ENCODE data around the gene APC.

DNA sequence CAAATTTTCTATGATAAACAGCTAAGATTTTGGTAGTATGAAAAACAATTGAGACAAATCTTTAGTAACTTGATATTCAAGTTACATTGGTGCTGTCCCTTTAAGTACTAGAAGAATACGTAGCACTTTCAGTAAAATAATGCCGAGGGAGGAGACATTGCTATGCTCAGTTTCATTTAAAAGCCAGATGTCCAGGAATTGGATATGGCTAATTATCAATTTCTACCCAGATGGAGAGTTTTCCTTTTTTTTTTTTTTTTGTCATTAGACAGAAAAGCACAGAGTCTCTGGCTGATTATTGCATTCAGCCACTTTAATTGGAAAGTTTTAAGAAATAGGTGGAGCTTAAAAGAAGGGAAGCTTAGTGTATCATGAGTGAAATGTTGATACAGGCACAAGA is 40.4 kb upstream of the APC start:
- TF ChIP-seq GATAD1 (CRISPR knock-in tag; IDR thresholded peaks at IDR 0.05) (no peak), HDAC2 (CRISPR knock-in tag; IDR thresholded peaks at IDR 0.05) (no peak), CTCF (CRISPR knock-in tag; IDR thresholded peaks at IDR 0.05) (no peak), ZSCAN20 (CRISPR knock-in tag; IDR thresholded peaks at IDR 0.05; ENCODE audit: borderline replicate concordance) (no peak), ZNF652 (CRISPR knock-in tag; IDR thresholded peaks at IDR 0.05; ENCODE audit: borderline replicate concordance, low read depth) (no peak), ATF7 (IDR thresholded peaks at IDR 0.05) (no peak), ATF7 (CRISPR knock-in tag; IDR thresholded peaks at IDR 0.05) (no peak), JUND (CRISPR knock-in tag; IDR thresholded peaks at IDR 0.05) (no peak)
